ENCODE measurements around the gene MED23.
"Not testable (repeated sequence)": the region's sequence is repeated elsewhere in the genome, so short reads cannot be mapped to it uniquely, and the experiment has no call there.

MED23 gene

DNA sequence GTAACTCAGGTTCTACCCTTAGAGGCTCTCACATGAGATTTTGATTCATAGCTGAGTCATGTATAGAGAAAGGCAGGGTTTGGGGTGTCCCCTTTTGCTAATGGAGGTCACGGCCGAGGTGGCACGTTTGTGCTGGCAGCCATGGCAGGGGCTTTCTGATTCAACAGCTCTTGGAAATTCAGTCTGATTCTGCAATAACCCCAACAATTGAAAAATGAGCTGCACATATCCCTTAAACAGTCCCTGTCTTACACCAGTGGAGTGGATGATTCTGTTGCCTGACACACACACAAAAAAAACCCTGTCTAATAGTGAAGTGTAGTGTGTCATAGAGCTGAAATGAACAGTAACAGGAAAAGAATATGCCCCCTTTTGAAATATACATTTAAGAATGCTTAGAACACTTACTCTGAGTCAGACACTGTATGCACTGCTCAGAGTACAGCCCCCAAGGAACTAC is 95.4 kb downstream of the MED23 start:
- Histone ChIP-seq H3K9me2 (ENCODE audit: low read depth, low read length) (no peaks in the 10 kb centered on the region), H3K4me1 (ENCODE audit: insufficient read depth, low read length, severe bottlenecking) (no peaks in the 10 kb centered on the region), H3K9me3 (ENCODE audit: low read length) (no peaks in the 10 kb centered on the region), H3K9ac (ENCODE audit: low read length) (no peak overlapping the region), H3K27ac (ENCODE audit: low read depth, low read length, poor library complexity, severe bottlenecking) (no peak overlapping the region), H3K36me3 (ENCODE audit: insufficient read depth, low read length) (no peaks in the 10 kb centered on the region), H3K79me2 (ENCODE audit: insufficient read depth, low read length) (no peaks in the 10 kb centered on the region), H3K4me2 (ENCODE audit: low read length) (no peak overlapping the region), H2AFZ (ENCODE audit: low read length) (no peak overlapping the region), H4K20me1 (ENCODE audit: insufficient read depth, low read length) (no peaks in the 10 kb centered on the region), H3F3A (ENCODE audit: insufficient read depth, low read length) (no peaks in the 10 kb centered on the region), H3K4me3 (ENCODE audit: low read depth, low read length, poor library complexity, severe bottlenecking) (no peak overlapping the region), H3K27me3 (ENCODE audit: insufficient read depth, low read length) (no peaks in the 10 kb centered on the region)
- TF ChIP-seq, protein P1, sequence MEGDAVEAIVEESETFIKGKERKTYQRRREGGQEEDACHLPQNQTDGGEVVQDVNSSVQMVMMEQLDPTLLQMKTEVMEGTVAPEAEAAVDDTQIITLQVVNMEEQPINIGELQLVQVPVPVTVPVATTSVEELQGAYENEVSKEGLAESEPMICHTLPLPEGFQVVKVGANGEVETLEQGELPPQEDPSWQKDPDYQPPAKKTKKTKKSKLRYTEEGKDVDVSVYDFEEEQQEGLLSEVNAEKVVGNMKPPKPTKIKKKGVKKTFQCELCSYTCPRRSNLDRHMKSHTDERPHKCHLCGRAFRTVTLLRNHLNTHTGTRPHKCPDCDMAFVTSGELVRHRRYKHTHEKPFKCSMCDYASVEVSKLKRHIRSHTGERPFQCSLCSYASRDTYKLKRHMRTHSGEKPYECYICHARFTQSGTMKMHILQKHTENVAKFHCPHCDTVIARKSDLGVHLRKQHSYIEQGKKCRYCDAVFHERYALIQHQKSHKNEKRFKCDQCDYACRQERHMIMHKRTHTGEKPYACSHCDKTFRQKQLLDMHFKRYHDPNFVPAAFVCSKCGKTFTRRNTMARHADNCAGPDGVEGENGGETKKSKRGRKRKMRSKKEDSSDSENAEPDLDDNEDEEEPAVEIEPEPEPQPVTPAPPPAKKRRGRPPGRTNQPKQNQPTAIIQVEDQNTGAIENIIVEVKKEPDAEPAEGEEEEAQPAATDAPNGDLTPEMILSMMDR (IDR thresholded peaks at IDR 0.05; ENCODE audit: low read length), result no peak
- no peak for TF ChIP-seq EZH2 (IDR thresholded peaks at IDR 0.05; ENCODE audit: borderline replicate concordance, low read length)

DNA sequence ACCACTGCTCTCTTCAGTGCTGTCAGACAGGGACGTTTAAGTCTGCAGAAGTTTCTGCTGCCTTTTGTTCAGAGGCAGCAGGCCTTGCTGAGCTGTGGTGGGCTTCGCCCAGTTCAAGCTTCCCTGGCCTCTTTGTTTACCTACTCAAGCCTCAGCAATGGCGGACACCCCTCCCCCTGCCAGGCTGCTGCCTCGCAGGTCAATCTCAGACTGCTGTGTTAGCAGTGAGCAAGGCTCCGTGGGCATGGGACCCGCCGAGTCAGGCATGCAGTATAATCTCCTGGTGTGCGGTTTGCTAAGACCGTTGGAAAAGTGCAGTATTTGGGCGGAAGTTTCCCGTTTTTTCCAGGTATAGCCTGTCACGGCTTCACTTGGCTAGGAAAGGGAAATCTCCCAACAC is 96.4 kb downstream of the MED23 start:
- not testable (repeated sequence) for H2AFZ ChIP-seq (ENCODE audit: low read length); H3K4me1 ChIP-seq (ENCODE audit: insufficient read depth, low read length, severe bottlenecking); H3K4me2 ChIP-seq (ENCODE audit: low read length); H3K9me2 ChIP-seq (ENCODE audit: low read depth, low read length); H3K36me3 ChIP-seq (ENCODE audit: insufficient read depth, low read length); H3K27ac ChIP-seq (ENCODE audit: low read depth, low read length, poor library complexity, severe bottlenecking); H3F3A ChIP-seq (ENCODE audit: insufficient read depth, low read length); H3K27me3 ChIP-seq (ENCODE audit: insufficient read depth, low read length); H3K4me3 ChIP-seq (ENCODE audit: low read depth, low read length, poor library complexity, severe bottlenecking); H3K79me2 ChIP-seq (ENCODE audit: insufficient read depth, low read length); H3K9ac ChIP-seq (ENCODE audit: low read length); H4K20me1 ChIP-seq (ENCODE audit: insufficient read depth, low read length); H3K9me3 ChIP-seq (ENCODE audit: low read length)

DNA sequence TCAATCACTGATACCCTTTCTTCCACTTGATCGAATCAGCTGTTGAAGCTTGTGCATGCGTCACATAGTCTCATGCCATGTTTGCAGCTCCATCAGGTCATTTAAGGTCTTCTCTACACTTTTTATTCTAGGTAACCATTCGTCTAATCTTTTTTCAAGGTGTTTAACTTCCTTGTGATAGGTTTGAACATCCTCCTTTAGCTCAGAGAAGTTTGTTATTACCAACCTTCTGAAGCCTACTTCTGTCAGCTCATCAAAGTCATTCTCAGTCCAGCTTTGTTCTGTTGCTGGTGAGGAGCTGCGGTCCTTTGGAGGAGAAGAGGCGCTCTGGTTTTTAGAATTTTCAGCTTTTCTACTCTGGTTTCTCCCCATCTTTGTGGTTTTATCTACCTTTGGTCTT is 97.1 kb downstream of the MED23 start:
- H3K36me3 ChIP-seq (ENCODE audit: insufficient read depth, low read length); H3K79me2 ChIP-seq (ENCODE audit: insufficient read depth, low read length); H2AFZ ChIP-seq (ENCODE audit: low read length); H3K4me2 ChIP-seq (ENCODE audit: low read length); H3K4me1 ChIP-seq (ENCODE audit: insufficient read depth, low read length, severe bottlenecking); H3F3A ChIP-seq (ENCODE audit: insufficient read depth, low read length); H3K4me3 ChIP-seq (ENCODE audit: low read depth, low read length, poor library complexity, severe bottlenecking); H3K27ac ChIP-seq (ENCODE audit: low read depth, low read length, poor library complexity, severe bottlenecking); H4K20me1 ChIP-seq (ENCODE audit: insufficient read depth, low read length); H3K9me3 ChIP-seq (ENCODE audit: low read length); H3K27me3 ChIP-seq (ENCODE audit: insufficient read depth, low read length); H3K9ac ChIP-seq (ENCODE audit: low read length); H3K9me2 ChIP-seq (ENCODE audit: low read depth, low read length): not testable (repeated sequence)

DNA sequence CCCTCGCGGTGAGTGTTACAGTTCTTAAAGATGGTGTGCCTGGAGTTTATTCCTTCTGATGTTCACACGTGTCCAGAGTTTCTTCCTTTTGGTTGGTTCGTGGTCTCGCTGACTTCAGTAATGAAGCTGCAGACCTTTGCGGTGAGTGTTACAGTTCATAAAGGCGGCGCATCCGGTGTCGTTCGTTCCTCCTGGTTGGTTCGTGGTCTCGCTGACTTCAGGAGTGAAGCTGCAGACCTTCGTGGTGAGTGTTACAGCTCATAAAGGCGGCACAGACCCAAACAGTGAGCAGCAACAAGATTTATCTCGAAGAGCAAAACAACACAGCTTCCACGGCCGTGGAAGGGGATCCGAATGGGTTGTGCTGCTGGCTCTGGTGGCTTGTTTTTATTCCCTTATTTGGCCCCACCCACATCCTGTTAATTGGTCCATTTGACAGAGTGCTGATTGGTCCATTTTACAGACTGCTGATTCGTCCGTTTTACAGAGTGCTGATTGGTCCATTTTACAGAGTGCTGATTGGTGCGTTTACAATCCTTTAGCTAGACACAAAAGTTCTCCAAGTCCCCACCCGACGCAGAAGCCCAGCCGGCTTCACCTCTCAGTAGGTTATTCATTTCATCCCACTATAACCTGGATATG is 103.2 kb downstream of the MED23 start:
- Histone ChIP-seq H3K9ac (ENCODE audit: low read length) (no peak overlapping the region), H3K9me2 (ENCODE audit: low read depth, low read length) (no peaks in the 10 kb centered on the region), H3K27ac (ENCODE audit: low read depth, low read length, poor library complexity, severe bottlenecking) (no peak overlapping the region), H3K4me2 (ENCODE audit: low read length) (no peak overlapping the region), H2AFZ (ENCODE audit: low read length) (no peak overlapping the region), H3K4me1 (ENCODE audit: insufficient read depth, low read length, severe bottlenecking) (no peaks in the 10 kb centered on the region), H3K27me3 (ENCODE audit: insufficient read depth, low read length) (no peaks in the 10 kb centered on the region), H4K20me1 (ENCODE audit: insufficient read depth, low read length) (no peaks in the 10 kb centered on the region), H3K9me3 (ENCODE audit: low read length) (no peaks in the 10 kb centered on the region), H3K79me2 (ENCODE audit: insufficient read depth, low read length) (no peaks in the 10 kb centered on the region), H3F3A (ENCODE audit: insufficient read depth, low read length) (no peaks in the 10 kb centered on the region), H3K36me3 (ENCODE audit: insufficient read depth, low read length) (no peaks in the 10 kb centered on the region), H3K4me3 (ENCODE audit: low read depth, low read length, poor library complexity, severe bottlenecking) (no peak overlapping the region)
- TF ChIP-seq, protein P1 (IDR thresholded peaks at IDR 0.05; ENCODE audit: low read length), result no peak
- no peak for TF ChIP-seq EZH2 (IDR thresholded peaks at IDR 0.05; ENCODE audit: borderline replicate concordance, low read length)

Data from OCI-LY1 (cell line).